Measurements from ENCODE around the gene ZNF467.

- TF ChIP-seq GATA2 (IDR thresholded peaks at IDR 0.05; ENCODE audit: low read depth, low read length): no peak
- no peak for TF ChIP-seq GATA3 (IDR thresholded peaks at IDR 0.05; ENCODE audit: low read depth, low read length)
Measured at GRCh38 chr7:149814494-149814893, 41.1 kb upstream of the ZNF467 start.
